ENCODE measurements around the gene FBLN2. TPM values are rescaled to one million over a fixed set of nuclear protein-coding genes. Genes with fewer than 3 reads are reported as not detected.

FBLN2 gene
- total RNA-seq, 1 experiment from 2014 or later, result 36.7 TPM

- peaks cover 12% of the 10 kb centered on the region for H3K4me1 Mint-ChIP-seq (ENCODE audit: low read depth, unreplicated experiment)
- intact Hi-C loops (cut with micrococcal nuclease; ENCODE audit: unreplicated experiment), result no loop called here
- no peak overlapping the region for H3K27ac Mint-ChIP-seq (ENCODE audit: unreplicated experiment)
- Histone ChIP-seq H3K9me3 (no peaks in the 10 kb centered on the region), H3K4me1 (0 out of 2 replicates have a peak, but pooled peaks cover under 1% of the 10 kb centered on the region), H3K27me3 (replicated peaks; ENCODE audit: control insufficient read depth, insufficient read depth, low read length) (no peaks in the 10 kb centered on the region), H3K36me3 (ENCODE audit: control insufficient read depth, insufficient read depth, low read length) (no peaks in the 10 kb centered on the region), H3K4me3 (ENCODE audit: low read depth, low read length) (no peak overlapping the region)
- ChIA-PET POLR2A (no interaction called here), CTCF (no interaction called here)
- H3K36me3 Mint-ChIP-seq (ENCODE audit: insufficient read depth, unreplicated experiment), result no peaks in the 10 kb centered on the region
- H3K27me3 Mint-ChIP-seq (ENCODE audit: insufficient read depth, unreplicated experiment), result no peaks in the 10 kb centered on the region
- DNase-seq, result no peak
- no peaks in the 10 kb centered on the region for H3K9me3 Mint-ChIP-seq (ENCODE audit: unreplicated experiment)
- TF ChIP-seq, protein P1, sequence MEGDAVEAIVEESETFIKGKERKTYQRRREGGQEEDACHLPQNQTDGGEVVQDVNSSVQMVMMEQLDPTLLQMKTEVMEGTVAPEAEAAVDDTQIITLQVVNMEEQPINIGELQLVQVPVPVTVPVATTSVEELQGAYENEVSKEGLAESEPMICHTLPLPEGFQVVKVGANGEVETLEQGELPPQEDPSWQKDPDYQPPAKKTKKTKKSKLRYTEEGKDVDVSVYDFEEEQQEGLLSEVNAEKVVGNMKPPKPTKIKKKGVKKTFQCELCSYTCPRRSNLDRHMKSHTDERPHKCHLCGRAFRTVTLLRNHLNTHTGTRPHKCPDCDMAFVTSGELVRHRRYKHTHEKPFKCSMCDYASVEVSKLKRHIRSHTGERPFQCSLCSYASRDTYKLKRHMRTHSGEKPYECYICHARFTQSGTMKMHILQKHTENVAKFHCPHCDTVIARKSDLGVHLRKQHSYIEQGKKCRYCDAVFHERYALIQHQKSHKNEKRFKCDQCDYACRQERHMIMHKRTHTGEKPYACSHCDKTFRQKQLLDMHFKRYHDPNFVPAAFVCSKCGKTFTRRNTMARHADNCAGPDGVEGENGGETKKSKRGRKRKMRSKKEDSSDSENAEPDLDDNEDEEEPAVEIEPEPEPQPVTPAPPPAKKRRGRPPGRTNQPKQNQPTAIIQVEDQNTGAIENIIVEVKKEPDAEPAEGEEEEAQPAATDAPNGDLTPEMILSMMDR (IDR thresholded peaks at IDR 0.05; ENCODE audit: insufficient read depth in 1 of 2, low read depth in 1 of 2, low read length in 1 of 2, severe bottlenecking in 1 of 2, unreplicated experiment in 1 of 2), result no peak
- BruUV-seq (replicated peaks), result no TSS peak
- no peak overlapping the region for H3K4me3 Mint-ChIP-seq (ENCODE audit: unreplicated experiment)
Measured at GRCh38 chr3:13530241-13531009, 18.5 kb upstream of the FBLN2 start.

DNA sequence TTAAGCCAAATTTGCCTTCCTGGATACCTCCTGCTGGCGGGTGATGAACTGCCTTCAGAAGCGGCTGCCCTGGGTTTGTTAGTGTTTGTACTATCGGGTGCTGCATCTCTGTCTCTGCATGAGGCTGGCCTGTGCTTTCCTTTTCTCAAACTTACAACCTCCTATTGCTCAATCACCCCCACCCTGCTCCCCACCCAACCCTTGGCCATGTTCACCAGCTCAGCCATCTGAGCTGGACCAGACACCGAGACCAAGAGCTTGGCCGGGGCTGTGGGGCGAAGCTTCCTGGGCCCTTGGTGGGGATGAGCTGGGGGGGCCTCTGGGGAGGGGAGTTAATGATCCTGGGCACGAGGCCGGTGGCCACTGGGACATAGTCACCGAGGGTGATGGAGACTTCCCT lies 16.8 kb upstream of the FBLN2 start:
- CTCF ChIA-PET, result interaction anchor here (0.6 kb wide), 1 partner anchor 25 kb away, joined by 12 read pairs; no protein-coding TSS in a partner anchor

DNA sequence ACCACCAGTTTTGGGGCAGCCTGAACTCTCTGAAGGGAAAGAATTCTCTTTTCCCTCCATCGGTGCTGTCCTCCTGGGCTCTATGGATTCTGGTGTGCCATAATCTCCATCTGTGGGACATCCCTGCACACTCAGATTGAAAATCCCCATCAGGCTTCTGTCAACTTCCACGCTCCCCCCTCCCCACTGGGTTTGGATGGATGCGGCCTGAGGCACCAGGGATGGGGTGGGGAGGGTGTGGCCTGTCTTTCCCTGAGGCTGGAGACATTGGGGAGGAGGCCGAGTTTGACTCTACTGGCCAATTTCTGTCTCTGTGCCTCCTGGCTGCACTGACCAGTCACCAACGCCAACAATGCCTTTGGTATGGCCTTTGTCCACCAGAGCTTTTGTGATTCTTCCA lies 16.3 kb upstream of the FBLN2 start:
- no peaks in the 10 kb centered on the region for H3K36me3 ChIP-seq (ENCODE audit: control insufficient read depth, insufficient read depth, low read length)
- POLR2A ChIA-PET, result no interaction called here
- H3K27ac Mint-ChIP-seq (ENCODE audit: unreplicated experiment), result no peak overlapping the region
- no peak overlapping the region for H3K4me3 ChIP-seq (ENCODE audit: low read depth, low read length)
- H3K36me3 Mint-ChIP-seq (ENCODE audit: insufficient read depth, unreplicated experiment), result no peaks in the 10 kb centered on the region
- DNase-seq, result no peak
- H3K9me3 ChIP-seq, result no peaks in the 10 kb centered on the region; the same call in 1 of the 2 replicates
- no peaks in the 10 kb centered on the region for H3K4me1 ChIP-seq
- no peak overlapping the region for H3K4me3 Mint-ChIP-seq (ENCODE audit: unreplicated experiment)
- TF ChIP-seq, protein P1 (IDR thresholded peaks at IDR 0.05; ENCODE audit: insufficient read depth in 1 of 2, low read depth in 1 of 2, low read length in 1 of 2, severe bottlenecking in 1 of 2, unreplicated experiment in 1 of 2), result no peak
- H3K27me3 Mint-ChIP-seq (ENCODE audit: insufficient read depth, unreplicated experiment), result no peaks in the 10 kb centered on the region
- H3K9me3 Mint-ChIP-seq (ENCODE audit: unreplicated experiment), result no peaks in the 10 kb centered on the region
- H3K27me3 ChIP-seq (replicated peaks; ENCODE audit: control insufficient read depth, insufficient read depth, low read length), result no peaks in the 10 kb centered on the region
- no TSS peak for BruUV-seq (replicated peaks)
- CTCF ChIA-PET, result interaction anchor here (0.6 kb wide), 1 partner anchor 26 kb away, joined by 12 read pairs; no protein-coding TSS in a partner anchor
- H3K4me1 Mint-ChIP-seq (ENCODE audit: low read depth, unreplicated experiment), result peaks cover 19% of the 10 kb centered on the region
- intact Hi-C loops (cut with micrococcal nuclease; ENCODE audit: unreplicated experiment), result no loop called here

More for the DNA sequence above, 16.8 kb upstream of the FBLN2 start:
- H3K36me3 ChIP-seq (ENCODE audit: control insufficient read depth, insufficient read depth, low read length), result no peaks in the 10 kb centered on the region
- peaks cover 19% of the 10 kb centered on the region for H3K4me1 Mint-ChIP-seq (ENCODE audit: low read depth, unreplicated experiment)
- H3K4me1 ChIP-seq, result no peaks in the 10 kb centered on the region
- no peak overlapping the region for H3K4me3 ChIP-seq (ENCODE audit: low read depth, low read length)
- H3K4me3 Mint-ChIP-seq (ENCODE audit: unreplicated experiment), result no peak overlapping the region
- no peaks in the 10 kb centered on the region for H3K27me3 Mint-ChIP-seq (ENCODE audit: insufficient read depth, unreplicated experiment)
- H3K27ac Mint-ChIP-seq (ENCODE audit: unreplicated experiment), result no peak overlapping the region
- no peaks in the 10 kb centered on the region for H3K36me3 Mint-ChIP-seq (ENCODE audit: insufficient read depth, unreplicated experiment)
- POLR2A ChIA-PET, result no interaction called here
- no peak for DNase-seq
- TF ChIP-seq, protein P1 (IDR thresholded peaks at IDR 0.05; ENCODE audit: insufficient read depth in 1 of 2, low read depth in 1 of 2, low read length in 1 of 2, severe bottlenecking in 1 of 2, unreplicated experiment in 1 of 2), result no peak
- no peaks in the 10 kb centered on the region for H3K27me3 ChIP-seq (replicated peaks; ENCODE audit: control insufficient read depth, insufficient read depth, low read length)
- no TSS peak for BruUV-seq (replicated peaks)
- no peaks in the 10 kb centered on the region; the same call in 1 of the 2 replicates for H3K9me3 ChIP-seq
- intact Hi-C loops (cut with micrococcal nuclease; ENCODE audit: unreplicated experiment), result no loop called here
- H3K9me3 Mint-ChIP-seq (ENCODE audit: unreplicated experiment), result no peaks in the 10 kb centered on the region
